Suprapubic skin (tissue), 4 donors: ENCODE data around the gene FOXI3. TPM values are rescaled to one million over a fixed set of nuclear protein-coding genes. Genes with fewer than 3 reads are reported as not detected.

Experiments
- DNase-seq, 2 donors: peaks; one replicate each; pipeline ENCODE4 v3.0.0-alpha.2; 2019; ENCODE audit warnings: low spot score in 2 of 2
- H3K27ac ChIP-seq: fragments of 200-600 bp; sonication (generic); one replicate; pipeline ENCODE4 v1.5.1; 2019
- H3K27me3 ChIP-seq: fragments of 200-600 bp; sonication (generic); one replicate; pipeline ENCODE4 v1.5.1; 2019
- H3K36me3 ChIP-seq: fragments of 200-600 bp; sonication (generic); one replicate; pipeline ENCODE4 v1.5.1; 2019
- H3K4me1 ChIP-seq: fragments of 200-600 bp; sonication (generic); one replicate; pipeline ENCODE4 v1.5.1; 2019
- H3K4me3 ChIP-seq: fragments of 200-600 bp; sonication (generic); one replicate; pipeline ENCODE4 v1.5.1; 2019; ENCODE audit warnings: mild to moderate bottlenecking
- H3K9me3 ChIP-seq: fragments of 200-600 bp; sonication (generic); one replicate; pipeline ENCODE4 v1.5.1; 2019
- CTCF ChIP-seq, 2 donors: fragments of 200-600 bp in 1 of 2; fragments of 450-650 bp in 1 of 2; sonication (generic) in 1 of 2; IDR thresholded peaks; one replicate each; pipeline ENCODE4 v1.5.1; 2016 to 2019; ENCODE audit warnings: antibody characterized with exemption in 2 of 2, mild to moderate bottlenecking in 1 of 2, moderate library complexity in 1 of 2
- EP300 ChIP-seq: sonication (generic); formaldehyde crosslinking; IDR thresholded peaks from one replicate; pipeline ENCODE4 v1.6.1; 2017; ENCODE audit warnings: antibody characterized with exemption
- POLR2A ChIP-seq, 2 donors: fragments of 450-650 bp; IDR thresholded peaks; one replicate each; pipeline ENCODE4 v1.6.1; 2017; ENCODE audit warnings: antibody characterized with exemption in 2 of 2, mild to moderate bottlenecking in 2 of 2, moderate library complexity in 2 of 2
- POLR2AphosphoS5 ChIP-seq, 3 donors: sonication (generic); formaldehyde crosslinking; IDR thresholded peaks; one replicate each; pipeline ENCODE4 v1.6.1; 2017; ENCODE audit warnings: antibody characterized with exemption in 3 of 3
- WGBS: methylation state at CpG from one replicate; pipeline ENCODE4 v1.1.5; 2018; 5-methylcytosine and 5-hydroxymethylcytosine counted together
- total RNA-seq, 4 donors: library from RNA; depleted of rRNA; stranded (reverse); fragments of >200 nt; gene quantifications; one replicate each; pipeline ENCODE4 v1.1.0, GENCODE V29; 2016

FOXI3 gene
- total RNA-seq, 4 donors from 2014 or later = 0.21 TPM; not detected in 3

- Histone ChIP-seq H3K27me3 (no peaks in the 10 kb centered on the region), H3K4me1 (no peaks in the 10 kb centered on the region), H3K27ac (no peak overlapping the region), H3K9me3 (no peaks in the 10 kb centered on the region), H3K36me3 (no peaks in the 10 kb centered on the region), H3K4me3 (no peak overlapping the region)
- whole genome bisulfite sequencing = 19% methylated on average over 4 of the region's 4 CpGs
- DNase-seq = no peak
- TF ChIP-seq CTCF (IDR thresholded peaks at IDR 0.05) (no peak), POLR2A (IDR thresholded peaks at IDR 0.05) (no peak), EP300 (no peak), POLR2AphosphoS5 (IDR thresholded peaks at IDR 0.05) (no peak)
Measured at GRCh38 chr2:88400037-88400767, 52.3 kb downstream of the FOXI3 start.

DNA sequence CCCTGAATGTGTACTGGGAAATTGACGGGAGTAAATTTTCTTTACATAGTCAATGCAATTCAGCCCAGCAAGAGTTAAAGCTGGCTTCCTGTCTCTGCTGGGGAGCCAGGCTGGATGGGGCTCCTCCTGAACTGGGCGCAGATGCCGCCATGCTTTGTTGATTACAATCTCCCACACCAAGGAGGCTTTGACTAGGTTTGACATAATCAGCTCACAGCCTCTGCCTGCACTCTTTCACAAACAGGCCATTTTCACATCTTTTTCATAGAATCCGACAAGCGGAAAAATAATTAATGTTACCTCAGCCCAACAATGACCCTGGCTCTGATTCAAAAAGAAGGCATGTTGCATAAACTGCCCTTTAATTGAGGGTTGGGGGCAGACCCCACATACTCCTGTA, 54.3 kb downstream of the FOXI3 start:
- Histone ChIP-seq H3K4me3 (no peak overlapping the region), H3K27me3 (no peaks in the 10 kb centered on the region), H3K9me3 (no peaks in the 10 kb centered on the region), H3K36me3 (no peaks in the 10 kb centered on the region), H3K27ac (no peak overlapping the region), H3K4me1 (no peaks in the 10 kb centered on the region)
- 63% methylated on average over 5 of the region's 5 CpGs for WGBS
- no peak for DNase-seq
- no peak for TF ChIP-seq EP300
- TF ChIP-seq POLR2AphosphoS5 (IDR thresholded peaks at IDR 0.05) = no peak
- no peak for TF ChIP-seq POLR2A (IDR thresholded peaks at IDR 0.05)

Other genes starting within 250 kb of the FOXI3 start
- 10 to 100 TPM; 23.4 to 30.2 (median 23.9) TPM for gene EIF2AK3, start 174.8 kb upstream of the FOXI3 start, total RNA-seq
- 1 to 10 TPM; 7.9 to 9.8 (median 9.6) TPM for gene RPIA, start 239.0 kb upstream of the FOXI3 start, total RNA-seq